ENCODE data around the gene MARCO. TPM values are rescaled to one million over a fixed set of nuclear protein-coding genes. Genes with fewer than 3 reads are reported as not detected.

Gene MARCO
- total and polyA plus RNA-seq, 2 of the 8 experiments (the other 6 are each of a cell fraction or from before 2014, with no cell fraction given), result not detected

DNA sequence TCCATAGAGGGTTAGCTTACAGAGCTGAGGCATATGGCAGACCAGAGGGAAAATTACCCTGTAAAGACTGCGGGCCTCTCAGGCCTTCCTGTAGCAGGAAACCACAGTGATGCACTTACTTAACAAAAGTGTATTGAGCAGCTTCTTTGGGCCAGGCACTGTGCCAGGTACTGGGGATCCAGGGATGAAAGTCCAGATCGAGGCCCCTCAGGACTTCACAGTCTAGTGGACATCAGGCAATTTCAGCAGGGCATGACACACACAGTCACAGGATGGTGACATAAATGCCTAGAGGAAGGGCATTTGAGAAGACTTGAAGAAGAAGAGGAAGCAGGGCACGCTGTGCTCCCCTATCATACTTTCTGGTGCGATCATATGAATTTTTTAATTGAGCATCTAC, 71.7 kb downstream of the MARCO start:
- no peak for TF ChIP-seq GABPA (IDR thresholded peaks at IDR 0.05; ENCODE audit: borderline replicate concordance, insufficient read depth, low read length)
- TF ChIP-seq CBX8 (IDR thresholded peaks at IDR 0.05; ENCODE audit: borderline replicate concordance, low read depth, low read length), result no peak
- no peak for TF ChIP-seq SIX5 (IDR thresholded peaks at IDR 0.05; ENCODE audit: low read depth, low read length)
- Histone ChIP-seq H3K27ac (ENCODE audit: low read depth, low read length) (no peak overlapping the region), H4K20me1 (replicated peaks in 1 of 2; ENCODE audit: control insufficient read depth in 1 of 2, insufficient read depth in 2 of 2, low read length in 2 of 2) (no peaks in the 10 kb centered on the region), H3K18ac (ENCODE audit: extremely low read depth, low read length) (no peak overlapping the region), H2AFZ (ENCODE audit: low read length) (no peak overlapping the region), H3K56ac (replicated peaks; ENCODE audit: insufficient read length, low read depth, low read length) (no peak overlapping the region), H3K4me1 (replicated peaks in 1 of 4; ENCODE audit: control insufficient read depth in 3 of 4, insufficient read depth in 4 of 4, low read length in 3 of 4) (peaks cover 0 to 3% (median under 1%) of the 10 kb centered on the region in 4 experiments; a peak in 4 of 7 replicates), H2AK5ac (ENCODE audit: low read depth, low read length) (no peak overlapping the region), H2BK120ac (replicated peaks; ENCODE audit: low read depth, low read length) (no peak overlapping the region), H2BK15ac (ENCODE audit: low read length) (no peak overlapping the region), H4K5ac (ENCODE audit: insufficient read length, low read depth, low read length) (no peak overlapping the region), H3K9me3 (ENCODE audit: insufficient read depth in 2 of 2, low read depth in 1 of 2, low read length in 1 of 2) (no peaks in the 10 kb centered on the region), H3K14ac (ENCODE audit: insufficient read length) (no peak overlapping the region), H3K79me2 (ENCODE audit: control insufficient read depth in 1 of 2, insufficient read depth in 2 of 2, low read length in 2 of 2) (no peaks in the 10 kb centered on the region), H3K23ac (ENCODE audit: insufficient read length) (no peak overlapping the region), H3K4ac (replicated peaks; ENCODE audit: insufficient read length, low read depth, low read length) (no peak overlapping the region), H4K8ac (ENCODE audit: extremely low read depth, insufficient read depth, low read length) (no peak overlapping the region), H3K79me1 (ENCODE audit: low read depth, low read length) (no peaks in the 10 kb centered on the region), H3K4me3 (ENCODE audit: extremely low read depth in 1 of 4, insufficient read depth in 2 of 4, low read depth in 3 of 4, low read length in 4 of 4) (no peak overlapping the region), H3K4me2 (ENCODE audit: insufficient read depth in 1 of 2, low read depth in 2 of 2, low read length in 2 of 2) (no peak overlapping the region), H3K9ac (replicated peaks in 1 of 4; ENCODE audit: extremely low read depth in 1 of 4, low read depth in 3 of 4, low read length in 3 of 4) (no peak overlapping the region), H3K36me3 (ENCODE audit: control insufficient read depth in 2 of 4, insufficient read depth in 4 of 4, low read length in 3 of 4) (no peaks in the 10 kb centered on the region), H3K23me2 (ENCODE audit: low read depth, low read length) (no peaks in the 10 kb centered on the region), H3K27me3 (replicated peaks in 1 of 4; ENCODE audit: control insufficient read depth in 3 of 4, extremely low read depth in 1 of 4, insufficient read depth in 3 of 4, low read length in 3 of 4) (peaks cover 0 to 4% (median 3%) of the 10 kb centered on the region in 4 experiments; a peak in 5 of 7 replicates), H2BK5ac (ENCODE audit: low read depth, low read length) (no peak overlapping the region), H2BK12ac (ENCODE audit: low read depth, low read length) (no peak overlapping the region), H4K91ac (replicated peaks; ENCODE audit: insufficient read length, low read length) (no peak overlapping the region), H2BK20ac (ENCODE audit: low read length) (no peak overlapping the region)
- WGBS, 2 experiments (ENCODE audit: extremely low coverage in 1 of 2, insufficient coverage in 1 of 2, insufficient read length in 1 of 2, insufficient replicate concordance in 2 of 2, low coverage in 1 of 2, low lambda C conversion rate in 2 of 2, missing lambda C conversion rate in 1 of 2), result 93% methylated on average over 4 of the region's 4 CpGs; no CpG with 5 or more reads in 1 of the 2 experiments
- DNase-seq (ENCODE audit: low read depth in 1 of 2, low spot score in 2 of 2) (peak in 1 of 2 experiments; percentile 30), FAIRE-seq (no peak)
- ChIA-PET CTCF (ENCODE audit: partially characterized antibody) (interaction anchor here (0.6 to 4.3 kb wide), 8 partner anchors 12 to 1206 kb away, joined by 3 to 61 read pairs (median 6); no protein-coding TSS in a partner anchor), POLR2A (ENCODE audit: partially characterized antibody) (no interaction called here)

Measured in H1 (cell line).